VCaP (cell line): ENCODE measurements around the gene OXSM.

Experiments used
- H3K27ac ChIP-seq: fragments of 450-650 bp; 2 replicates; pipeline ENCODE4 v1.5.1; 2017
- TF ChIP-seq, protein P1 (sequence below): fragments of 450-650 bp; conservative IDR thresholded peaks from 2 replicates; pipeline ENCODE4 v1.5.1; 2017; ENCODE audit warnings: mild to moderate bottlenecking, moderate library complexity

Gene OXSM

DNA sequence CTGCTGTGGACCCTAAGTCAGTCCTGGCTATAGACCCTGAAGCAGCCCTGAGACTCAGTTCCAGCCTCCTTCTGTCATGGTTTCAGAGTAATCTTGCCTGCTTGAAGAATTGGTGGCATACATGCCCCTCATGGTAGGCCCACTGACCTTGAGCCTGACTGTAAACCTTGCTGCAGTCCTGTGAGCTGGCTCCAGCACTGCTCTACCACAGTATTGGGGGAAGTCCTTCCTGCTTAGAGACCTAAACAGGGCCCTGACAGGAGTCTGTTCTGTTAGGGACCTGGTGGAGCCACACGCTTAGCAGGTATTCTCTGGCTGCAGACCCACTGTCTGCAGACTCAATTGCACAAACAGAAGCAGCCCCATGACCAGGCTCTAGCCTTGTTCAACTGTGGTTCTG lies 47.1 kb downstream of the OXSM start:
- H3K27ac ChIP-seq = no peak overlapping the region
- TF ChIP-seq, protein P1, sequence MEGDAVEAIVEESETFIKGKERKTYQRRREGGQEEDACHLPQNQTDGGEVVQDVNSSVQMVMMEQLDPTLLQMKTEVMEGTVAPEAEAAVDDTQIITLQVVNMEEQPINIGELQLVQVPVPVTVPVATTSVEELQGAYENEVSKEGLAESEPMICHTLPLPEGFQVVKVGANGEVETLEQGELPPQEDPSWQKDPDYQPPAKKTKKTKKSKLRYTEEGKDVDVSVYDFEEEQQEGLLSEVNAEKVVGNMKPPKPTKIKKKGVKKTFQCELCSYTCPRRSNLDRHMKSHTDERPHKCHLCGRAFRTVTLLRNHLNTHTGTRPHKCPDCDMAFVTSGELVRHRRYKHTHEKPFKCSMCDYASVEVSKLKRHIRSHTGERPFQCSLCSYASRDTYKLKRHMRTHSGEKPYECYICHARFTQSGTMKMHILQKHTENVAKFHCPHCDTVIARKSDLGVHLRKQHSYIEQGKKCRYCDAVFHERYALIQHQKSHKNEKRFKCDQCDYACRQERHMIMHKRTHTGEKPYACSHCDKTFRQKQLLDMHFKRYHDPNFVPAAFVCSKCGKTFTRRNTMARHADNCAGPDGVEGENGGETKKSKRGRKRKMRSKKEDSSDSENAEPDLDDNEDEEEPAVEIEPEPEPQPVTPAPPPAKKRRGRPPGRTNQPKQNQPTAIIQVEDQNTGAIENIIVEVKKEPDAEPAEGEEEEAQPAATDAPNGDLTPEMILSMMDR = no peak

DNA sequence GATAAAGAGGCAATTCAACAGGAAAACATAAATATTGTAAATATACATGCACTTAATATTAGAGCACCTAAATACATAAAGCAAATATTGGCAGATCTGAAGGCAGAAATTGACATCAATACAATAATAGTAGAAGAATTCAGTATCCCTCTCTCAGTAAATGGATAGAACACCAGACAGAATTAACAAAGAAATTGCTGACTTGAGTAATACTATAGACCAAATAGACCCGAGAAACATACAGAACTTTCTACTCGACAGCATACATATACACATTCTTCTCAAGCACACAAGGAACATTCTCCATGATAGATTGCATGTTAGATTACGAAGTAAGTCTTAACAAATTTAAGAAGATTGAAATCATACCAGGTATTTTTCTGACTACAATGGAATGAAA lies 50.2 kb downstream of the OXSM start:
- TF ChIP-seq, protein P1 = no peak
- no peak overlapping the region for H3K27ac ChIP-seq

DNA sequence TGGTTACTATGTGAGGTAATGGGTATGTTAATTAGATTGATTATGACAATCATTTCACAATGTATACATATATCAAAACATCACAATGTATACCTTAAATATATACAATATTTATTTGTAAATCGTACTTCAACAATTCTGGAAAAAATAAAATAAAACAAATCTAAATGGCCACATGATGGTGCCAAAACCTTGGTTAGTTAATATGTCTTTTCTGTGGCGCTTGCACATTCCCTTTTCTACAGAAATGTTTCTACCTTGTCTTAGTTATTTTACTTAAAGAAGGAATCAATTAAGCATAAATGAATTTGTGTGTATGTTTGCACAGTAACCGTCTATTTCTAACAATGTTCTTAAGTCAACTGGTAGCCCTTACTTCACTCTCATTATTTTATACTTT lies 53.4 kb downstream of the OXSM start:
- TF ChIP-seq, protein P1 = peak; percentile 83
- H3K27ac ChIP-seq = no peak overlapping the region
